Testis (tissue), 3 donors: ENCODE measurements around the gene HCFC1R1. TPM values are rescaled to one million over a fixed set of nuclear protein-coding genes. Genes with fewer than 3 reads are reported as not detected.

Experiments used
- DNase-seq: peaks from one replicate; pipeline ENCODE4 v3.0.0-alpha.2; 2019
- H3K27ac ChIP-seq, 2 donors: fragments of 200-600 bp; sonication (generic); one replicate each; pipeline ENCODE4 v1.5.1; 2019
- H3K27me3 ChIP-seq: fragments of 200-600 bp; sonication (generic); one replicate; pipeline ENCODE4 v1.5.1; 2019
- H3K36me3 ChIP-seq: fragments of 200-600 bp; sonication (generic); one replicate; pipeline ENCODE4 v1.5.1; 2017; ENCODE audit warnings: low read depth; ENCODE audit errors: missing control alignments
- H3K4me1 ChIP-seq: fragments of 200-600 bp; sonication (generic); one replicate; pipeline ENCODE4 v1.5.1; 2019
- H3K4me3 ChIP-seq, 2 donors: fragments of 200-600 bp; sonication (generic); one replicate each; pipeline ENCODE4 v1.5.1; 2017 to 2019
- H3K9me3 ChIP-seq: fragments of 200-600 bp; sonication (generic); one replicate; pipeline ENCODE4 v1.5.1; 2017
- POLR2A ChIP-seq: fragments of 450-650 bp; IDR thresholded peaks from one replicate; pipeline ENCODE4 v1.6.1; 2017; ENCODE audit warnings: antibody characterized with exemption, mild to moderate bottlenecking, moderate library complexity
- WGBS, 2 donors: methylation state at CpG; one replicate each; pipeline ENCODE4 v1.1.5; 2018; 5-methylcytosine and 5-hydroxymethylcytosine counted together
- intact Hi-C: fragments of 100-400 bp; cut with DNase I; formaldehyde crosslinking; loops from one replicate; pipeline ENCODE4 v1.15.1; 2023; ENCODE audit warnings: low total_unique reads
- polyA plus RNA-seq: library from polyadenylated mRNA; stranded (reverse); fragments of 350-450 nt; fragmentation: Illumina TruSeq; extraction: RNeasy Lipid Tissue Mini Kit (QIAGEN cat#74804); gene quantifications from one replicate; pipeline ENCODE4 v1.2.3, GENCODE V29; 2014; ENCODE audit warnings: low read depth, low replicate concordance; ENCODE audit not compliant: insufficient read depth
- total RNA-seq, 2 donors: library from RNA; depleted of rRNA; stranded (reverse); fragments of >200 nt; gene quantifications; one replicate each; pipeline ENCODE4 v1.2.3, GENCODE V29; 2016
- TF ChIP-seq, protein P1 (sequence below), 3 experiments: fragments of 450-650 bp in 2 of 3; fragments of 200-600 bp in 1 of 3; sonication (generic) in 1 of 3; IDR thresholded peaks; one replicate each; pipeline ENCODE4 v1.5.1; 2016 to 2019; ENCODE audit warnings: antibody characterized with exemption in 3 of 3, mild to moderate bottlenecking in 2 of 3, moderate library complexity in 1 of 3

HCFC1R1 gene
- total and polyA plus RNA-seq, 3 donors from 2014 or later = 30.2 to 94.5 (median 39.4) TPM

- WGBS, 2 donors = 50 to 53% methylated on average over 3 to 4 of the region's 4 CpGs
- no peaks in the 10 kb centered on the region for H3K27me3 ChIP-seq
- peaks cover 6% of the 10 kb centered on the region for H3K4me1 ChIP-seq
- H3K4me3 ChIP-seq = no peak overlapping the region
- no peaks in the 10 kb centered on the region for H3K9me3 ChIP-seq
- TF ChIP-seq, protein P1, sequence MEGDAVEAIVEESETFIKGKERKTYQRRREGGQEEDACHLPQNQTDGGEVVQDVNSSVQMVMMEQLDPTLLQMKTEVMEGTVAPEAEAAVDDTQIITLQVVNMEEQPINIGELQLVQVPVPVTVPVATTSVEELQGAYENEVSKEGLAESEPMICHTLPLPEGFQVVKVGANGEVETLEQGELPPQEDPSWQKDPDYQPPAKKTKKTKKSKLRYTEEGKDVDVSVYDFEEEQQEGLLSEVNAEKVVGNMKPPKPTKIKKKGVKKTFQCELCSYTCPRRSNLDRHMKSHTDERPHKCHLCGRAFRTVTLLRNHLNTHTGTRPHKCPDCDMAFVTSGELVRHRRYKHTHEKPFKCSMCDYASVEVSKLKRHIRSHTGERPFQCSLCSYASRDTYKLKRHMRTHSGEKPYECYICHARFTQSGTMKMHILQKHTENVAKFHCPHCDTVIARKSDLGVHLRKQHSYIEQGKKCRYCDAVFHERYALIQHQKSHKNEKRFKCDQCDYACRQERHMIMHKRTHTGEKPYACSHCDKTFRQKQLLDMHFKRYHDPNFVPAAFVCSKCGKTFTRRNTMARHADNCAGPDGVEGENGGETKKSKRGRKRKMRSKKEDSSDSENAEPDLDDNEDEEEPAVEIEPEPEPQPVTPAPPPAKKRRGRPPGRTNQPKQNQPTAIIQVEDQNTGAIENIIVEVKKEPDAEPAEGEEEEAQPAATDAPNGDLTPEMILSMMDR (IDR thresholded peaks at IDR 0.05) = no peak
- no peak for TF ChIP-seq POLR2A
- H3K36me3 ChIP-seq = no peaks in the 10 kb centered on the region
- DNase-seq = no peak
- intact Hi-C loops = no loop called here
- no peak overlapping the region for H3K27ac ChIP-seq
Measured at GRCh38 chr16:3051009-3051408, 27.3 kb upstream of the HCFC1R1 start.

GRCh38 chr16:3050487-3050886 lies 26.7 kb upstream of the HCFC1R1 start:
- Histone ChIP-seq H3K4me1 (peaks cover 12% of the 10 kb centered on the region), H3K27me3 (no peaks in the 10 kb centered on the region), H3K36me3 (no peaks in the 10 kb centered on the region), H3K27ac (no peak overlapping the region), H3K4me3 (no peak overlapping the region), H3K9me3 (no peaks in the 10 kb centered on the region)
- 80 to 82% methylated on average over 5 of the region's 5 CpGs for WGBS, 2 donors
- no peak for DNase-seq
- TF ChIP-seq POLR2A = no peak
- TF ChIP-seq, protein P1 (IDR thresholded peaks at IDR 0.05) = no peak
- intact Hi-C loops = no loop called here

GRCh38 chr16:3049921-3050481 lies 26.3 kb upstream of the HCFC1R1 start:
- 79 to 86% methylated on average over 14 to 26 of the region's 26 CpGs for WGBS, 2 donors
- H3K27me3 ChIP-seq = no peaks in the 10 kb centered on the region
- no peaks in the 10 kb centered on the region for H3K36me3 ChIP-seq
- no peak for TF ChIP-seq POLR2A
- TF ChIP-seq, protein P1 (IDR thresholded peaks at IDR 0.05) = no peak
- H3K4me3 ChIP-seq = no peak overlapping the region
- intact Hi-C loops = no loop called here
- no peak for DNase-seq
- no peak overlapping the region for H3K27ac ChIP-seq
- H3K9me3 ChIP-seq = no peaks in the 10 kb centered on the region
- peaks cover 14% of the 10 kb centered on the region for H3K4me1 ChIP-seq

- no peak for TF ChIP-seq POLR2A
- TF ChIP-seq, protein P1 (IDR thresholded peaks at IDR 0.05) = no peak
- Histone ChIP-seq H3K4me3 (no peak overlapping the region), H3K27me3 (no peaks in the 10 kb centered on the region), H3K9me3 (no peaks in the 10 kb centered on the region), H3K4me1 (peaks cover 14% of the 10 kb centered on the region), H3K27ac (no peak overlapping the region), H3K36me3 (no peaks in the 10 kb centered on the region)
- intact Hi-C loops = no loop called here
- no peak for DNase-seq
- 5 to 7% methylated on average over 2 to 13 of the region's 13 CpGs for WGBS, 2 donors
Measured at GRCh38 chr16:3047387-3047720, 23.6 kb upstream of the HCFC1R1 start.

GRCh38 chr16:3046641-3047386 lies 23.1 kb upstream of the HCFC1R1 start:
- H3K36me3 ChIP-seq = no peaks in the 10 kb centered on the region
- no peak for TF ChIP-seq POLR2A
- TF ChIP-seq, protein P1 (IDR thresholded peaks at IDR 0.05) = no peak
- WGBS, 2 donors = 1 to 3% methylated on average over 14 to 54 of the region's 54 CpGs
- no peak overlapping the region for H3K27ac ChIP-seq
- H3K4me1 ChIP-seq = peaks cover 14% of the 10 kb centered on the region
- H3K4me3 ChIP-seq = peak overlapping the region in 1 of 2 donors; percentile 47
- no peaks in the 10 kb centered on the region for H3K9me3 ChIP-seq
- intact Hi-C loops = no loop called here
- no peak for DNase-seq
- no peaks in the 10 kb centered on the region for H3K27me3 ChIP-seq
